ENCODE data around the gene SHC4.

Gene SHC4, protein sequence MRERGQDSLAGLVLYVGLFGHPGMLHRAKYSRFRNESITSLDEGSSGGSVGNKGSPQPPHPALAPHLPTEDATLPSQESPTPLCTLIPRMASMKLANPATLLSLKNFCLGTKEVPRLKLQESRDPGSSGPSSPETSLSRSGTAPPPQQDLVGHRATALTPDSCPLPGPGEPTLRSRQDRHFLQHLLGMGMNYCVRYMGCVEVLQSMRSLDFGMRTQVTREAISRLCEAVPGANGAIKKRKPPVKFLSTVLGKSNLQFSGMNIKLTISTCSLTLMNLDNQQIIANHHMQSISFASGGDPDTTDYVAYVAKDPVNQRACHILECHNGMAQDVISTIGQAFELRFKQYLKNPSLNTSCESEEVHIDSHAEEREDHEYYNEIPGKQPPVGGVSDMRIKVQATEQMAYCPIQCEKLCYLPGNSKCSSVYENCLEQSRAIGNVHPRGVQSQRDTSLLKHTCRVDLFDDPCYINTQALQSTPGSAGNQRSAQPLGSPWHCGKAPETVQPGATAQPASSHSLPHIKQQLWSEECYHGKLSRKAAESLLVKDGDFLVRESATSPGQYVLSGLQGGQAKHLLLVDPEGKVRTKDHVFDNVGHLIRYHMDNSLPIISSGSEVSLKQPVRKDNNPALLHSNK

GRCh38 chr15:48963524-48964113 is at the start of gene SHC4:
Gene SHC4 (minus strand): TSS chr15:48963919. CDS start chr15:48963015, 904 bp downstream.
- TF ChIP-seq CTCF (conservative IDR thresholded peaks at IDR 0.05; ENCODE audit: low read depth) = peak; percentile 60
- ChIA-PET POLR2A (ENCODE audit: low non-redundant PET) (interaction anchor here (0.6 kb wide), 1 partner anchor 157 kb away, joined by 3 read pairs; no protein-coding TSS in a partner anchor), CTCF (interaction anchor here (0.5 to 3.7 kb wide), 6 partner anchors 9 to 1101 kb away, joined by 3 to 37 read pairs (median 4); no protein-coding TSS in a partner anchor)
- H3K27ac ChIP-seq = peak within 1 kb of the TSS; percentile 36; the same call in 1 of the 2 replicates
- peak; percentile 92 for DNase-seq (ENCODE audit: low spot score)

DNA sequence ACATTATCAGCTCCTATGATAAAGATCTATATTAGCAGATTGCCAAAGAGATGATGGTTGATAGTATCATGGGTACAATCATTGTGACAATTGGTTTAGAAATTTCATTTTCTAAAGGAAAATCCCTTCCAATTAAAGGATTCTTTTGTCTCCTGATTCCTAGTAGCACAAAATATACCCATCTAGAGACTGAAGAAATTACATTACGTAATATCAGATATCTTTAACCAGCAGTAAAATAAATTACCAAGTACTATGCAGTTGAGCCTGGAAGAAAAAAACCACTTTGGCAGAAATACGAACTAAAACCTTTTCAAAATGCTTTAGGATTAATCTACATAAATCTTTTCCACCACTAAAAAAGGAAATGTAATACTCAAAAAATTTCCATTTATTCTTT is 35.6 kb upstream of the SHC4 start:
- ChIA-PET POLR2A (ENCODE audit: low non-redundant PET) (no interaction called here), CTCF (no interaction called here)
- H3K27ac ChIP-seq = no peak overlapping the region
- TF ChIP-seq CTCF (conservative IDR thresholded peaks at IDR 0.05; ENCODE audit: low read depth) = no peak
- DNase-seq (ENCODE audit: low spot score) = no peak

DNA sequence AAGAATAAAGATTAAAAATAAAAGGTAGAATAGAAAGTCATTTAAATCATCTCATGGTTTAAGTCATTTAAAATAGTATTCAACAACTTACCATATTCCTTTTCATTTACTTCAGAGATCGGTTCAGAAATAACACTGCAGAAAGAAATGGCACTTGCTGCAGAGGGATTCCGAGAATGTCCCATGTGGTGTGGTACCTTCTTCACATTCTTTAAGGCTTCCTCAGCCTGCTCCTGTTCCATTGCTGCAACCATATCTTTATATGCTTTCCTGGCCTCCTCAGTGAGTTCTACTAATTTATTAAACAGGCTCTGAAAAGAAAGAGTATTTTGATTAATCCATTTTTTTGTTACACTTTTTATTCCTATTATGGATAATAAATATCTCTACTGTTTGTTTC is 32.6 kb upstream of the SHC4 start:
- DNase-seq (ENCODE audit: low spot score) = no peak
- no peak for TF ChIP-seq CTCF (conservative IDR thresholded peaks at IDR 0.05; ENCODE audit: low read depth)
- H3K27ac ChIP-seq = no peak overlapping the region
- CTCF ChIA-PET = no interaction called here
- POLR2A ChIA-PET (ENCODE audit: low non-redundant PET) = no interaction called here

DNA sequence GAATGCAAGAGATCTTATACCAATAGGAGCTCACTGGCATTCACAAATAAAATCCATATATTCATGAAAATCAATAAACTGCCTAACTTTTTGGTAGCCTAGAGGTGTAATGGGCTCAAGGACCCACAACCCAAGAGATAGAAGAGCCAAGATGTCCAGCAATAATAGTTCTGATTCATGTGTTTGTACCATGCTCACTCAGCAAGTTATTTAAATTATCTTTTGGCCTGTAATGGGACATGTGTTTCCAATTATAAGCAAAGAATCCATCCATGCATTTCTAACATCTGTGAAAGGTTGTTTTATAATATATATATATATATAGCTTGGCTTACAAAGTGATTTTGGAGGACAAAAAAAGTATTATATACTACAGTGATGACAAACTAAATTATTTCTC is 29.7 kb upstream of the SHC4 start:
- no peak for TF ChIP-seq CTCF (conservative IDR thresholded peaks at IDR 0.05; ENCODE audit: low read depth)
- ChIA-PET POLR2A (ENCODE audit: low non-redundant PET) (no interaction called here), CTCF (no interaction called here)
- DNase-seq (ENCODE audit: low spot score) = no peak
- no peak overlapping the region for H3K27ac ChIP-seq

- CTCF ChIA-PET = interaction anchor here (0.6 kb wide), 1 partner anchor 45 kb away, joined by 3 read pairs; no protein-coding TSS in a partner anchor
- DNase-seq (ENCODE audit: low spot score) = no peak
- POLR2A ChIA-PET (ENCODE audit: low non-redundant PET) = no interaction called here
- no peak for TF ChIP-seq CTCF (conservative IDR thresholded peaks at IDR 0.05; ENCODE audit: low read depth)
- H3K27ac ChIP-seq = no peak overlapping the region
Observed at GRCh38 chr15:48992545-48992944, 28.8 kb upstream of the SHC4 start.

DNA sequence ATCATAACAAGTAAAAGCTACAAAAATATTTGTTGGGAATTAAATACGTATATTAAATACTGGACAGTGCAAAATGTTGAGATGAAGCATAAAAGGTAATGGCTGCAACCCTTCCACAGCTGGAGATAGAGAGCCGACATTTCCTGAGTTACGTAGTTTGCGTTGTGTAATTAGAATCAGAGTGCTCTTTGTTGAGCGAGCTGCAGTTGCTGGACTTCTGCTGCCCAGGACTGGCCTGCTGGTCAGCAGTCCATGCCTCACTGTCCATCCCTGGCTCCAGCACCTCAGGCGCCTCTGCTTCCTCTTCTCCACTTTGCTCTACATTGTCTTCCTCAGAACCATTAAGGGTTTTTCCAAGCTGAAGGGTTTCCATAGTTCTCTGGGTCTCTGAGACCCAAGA is 28.4 kb upstream of the SHC4 start:
- DNase-seq (ENCODE audit: low spot score) = no peak
- POLR2A ChIA-PET (ENCODE audit: low non-redundant PET) = no interaction called here
- TF ChIP-seq CTCF (conservative IDR thresholded peaks at IDR 0.05; ENCODE audit: low read depth) = no peak
- no peak overlapping the region for H3K27ac ChIP-seq
- CTCF ChIA-PET = no interaction called here
